ENCODE measurements around the gene KIAA1191. TPM values are rescaled to one million over a fixed set of nuclear protein-coding genes. Genes with fewer than 3 reads are reported as not detected.

The KIAA1191 gene
- total RNA-seq, 1 experiment from 2014 or later: 102 TPM

DNA sequence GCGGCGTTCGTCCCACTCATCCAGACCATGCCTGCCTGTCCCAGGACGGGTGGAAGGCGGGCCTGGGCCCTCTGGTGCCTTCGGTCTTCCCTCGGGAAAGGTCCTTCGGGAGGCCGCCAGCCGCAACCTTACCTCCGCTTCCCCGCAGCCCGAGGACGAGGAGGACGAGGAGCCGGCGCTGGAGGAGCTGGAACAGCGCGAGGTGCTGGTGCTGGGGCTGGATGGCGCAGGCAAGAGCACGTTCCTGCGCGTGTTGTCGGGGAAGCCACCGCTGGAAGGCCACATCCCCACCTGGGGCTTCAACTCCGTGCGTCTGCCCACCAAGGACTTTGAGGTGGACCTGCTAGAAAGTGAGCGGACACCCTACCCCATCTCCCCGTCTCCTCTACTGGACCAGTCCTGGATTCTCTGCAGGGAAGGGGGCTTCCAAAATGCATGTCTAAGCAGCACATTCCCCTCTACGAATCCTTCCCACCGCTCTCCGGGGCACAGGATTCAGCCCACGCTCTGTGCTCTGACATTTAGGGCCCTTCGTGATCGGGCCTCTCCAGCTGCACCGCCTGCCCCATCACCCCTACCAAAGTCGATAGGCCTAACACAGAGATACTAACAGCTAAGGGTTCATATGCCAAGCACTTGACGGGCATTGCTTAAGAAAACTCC is 4.8 kb upstream of the KIAA1191 start:
- DNase-seq (ENCODE audit: extremely low read depth, low read depth): no peak

DNA sequence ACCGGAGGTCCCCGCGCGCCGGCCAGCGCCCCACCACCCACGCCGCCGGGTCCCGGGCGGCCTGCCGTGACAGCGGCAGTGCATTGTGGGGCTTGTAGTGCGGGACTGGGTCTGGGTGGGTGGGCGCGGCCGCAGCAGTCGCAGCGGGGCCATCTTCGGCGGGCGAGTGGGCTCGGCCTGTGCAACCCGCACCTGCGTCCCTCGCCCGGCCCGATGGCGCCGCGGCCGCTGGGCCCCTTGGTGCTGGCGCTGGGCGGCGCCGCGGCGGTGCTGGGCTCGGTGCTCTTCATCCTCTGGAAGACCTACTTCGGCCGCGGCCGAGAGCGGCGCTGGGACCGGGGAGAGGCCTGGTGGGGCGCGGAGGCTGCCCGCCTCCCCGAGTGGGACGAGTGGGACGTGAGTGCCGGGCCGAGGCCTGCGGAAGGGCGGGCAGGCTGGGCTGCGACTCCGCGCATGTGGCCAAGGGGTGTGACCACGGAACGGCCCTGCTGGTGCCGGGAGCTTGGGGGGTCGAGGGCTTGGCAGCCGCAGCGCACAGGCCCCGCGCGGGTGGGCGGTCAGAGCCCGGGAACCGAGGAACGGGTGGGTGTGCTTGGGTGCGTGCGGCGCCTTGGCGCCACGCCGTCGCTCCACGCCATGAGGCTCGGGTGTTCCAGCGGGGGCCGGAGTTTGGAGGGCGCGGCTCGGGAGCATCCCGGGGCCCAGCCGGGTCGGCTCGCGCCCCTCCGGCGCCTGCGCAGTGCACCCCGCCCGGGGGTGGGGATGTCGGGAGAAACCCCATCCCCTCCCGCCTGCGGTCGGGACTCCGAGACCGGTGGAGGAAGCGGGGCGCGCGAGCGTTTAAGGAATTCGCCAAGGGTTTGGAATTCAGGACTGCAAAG is 4.0 kb upstream of the KIAA1191 start, which contains the start of gene ARL10:
TSS of gene ARL10 (plus strand) at position 137 of the 881 bp plus-strand sequence. CDS start at position 214, 77 bp downstream.
- no peak for DNase-seq (ENCODE audit: extremely low read depth, low read depth)

GRCh38 chr5:176364765-176365350 is 3.3 kb upstream of the KIAA1191 start:
- no peak for DNase-seq (ENCODE audit: extremely low read depth, low read depth)

DNA sequence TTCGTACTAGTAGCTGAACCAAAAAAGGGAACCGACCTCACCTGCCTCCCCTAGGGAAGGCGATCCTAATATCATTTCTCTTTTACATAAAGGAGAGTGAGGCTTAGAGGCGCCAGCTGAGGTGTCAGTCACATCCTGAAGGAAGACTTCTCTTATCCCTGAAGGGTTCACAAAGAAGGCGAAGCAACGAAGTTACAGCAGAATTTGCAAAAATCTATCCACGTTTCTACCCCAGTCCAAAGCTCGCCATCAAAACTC is 598 bp upstream of the KIAA1191 start:
- DNase-seq (ENCODE audit: extremely low read depth, low read depth): no peak

DNA sequence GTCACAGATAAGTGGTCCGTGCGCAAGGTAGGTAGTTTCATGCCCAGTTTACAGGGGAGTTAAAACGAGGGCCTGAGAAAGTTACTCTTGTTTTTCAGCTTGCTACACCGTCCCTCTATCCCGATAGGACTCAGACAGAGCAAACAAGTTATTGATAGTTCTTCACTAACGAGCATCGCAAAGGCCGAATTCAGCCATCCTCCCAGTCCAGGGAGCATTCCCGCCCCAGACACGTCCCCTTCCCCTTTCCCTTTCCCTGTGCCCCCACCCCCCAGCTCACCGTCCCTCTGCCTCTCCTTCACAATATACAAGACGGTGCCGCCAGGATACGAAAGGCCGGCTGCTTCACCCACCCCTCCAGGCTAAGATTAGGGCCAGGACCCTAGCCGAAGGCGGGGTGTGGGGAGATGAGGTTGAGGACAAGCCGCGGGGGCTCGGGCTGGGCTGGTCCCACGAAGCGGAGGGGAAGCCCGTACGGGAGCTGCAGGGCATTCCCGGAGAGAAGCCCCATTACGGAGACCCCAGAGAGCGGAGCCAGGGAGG is 599 bp downstream of the KIAA1191 start:
- DNase-seq (ENCODE audit: extremely low read depth, low read depth): no peak

- DNase-seq (ENCODE audit: extremely low read depth, low read depth): no peak
These were observed 1.9 kb downstream of the KIAA1191 start for GRCh38 chr5:176359658-176360057.

DNA sequence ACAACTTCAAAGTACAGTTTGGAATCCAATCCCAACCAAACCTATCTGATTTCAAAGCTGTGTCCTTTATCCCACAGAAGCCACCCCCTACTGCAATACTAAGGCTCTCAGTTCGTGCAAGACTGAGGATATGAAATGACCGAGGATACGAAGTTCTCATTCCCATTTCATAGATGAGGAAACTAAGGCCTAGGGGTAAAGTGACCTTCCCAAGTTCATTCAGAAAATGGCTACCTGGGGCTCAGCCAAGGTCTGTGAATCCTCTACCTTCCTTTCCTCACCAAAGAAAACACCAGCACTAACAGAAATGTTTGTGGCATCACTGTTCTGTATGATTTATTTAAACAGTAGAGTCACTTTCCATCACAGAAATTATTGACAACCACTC is 5.4 kb downstream of the KIAA1191 start:
- DNase-seq (ENCODE audit: extremely low read depth, low read depth): no peak

GRCh38 chr5:176355400-176356178 is 6.0 kb downstream of the KIAA1191 start:
- no peak for DNase-seq (ENCODE audit: extremely low read depth, low read depth)

- no peak for DNase-seq (ENCODE audit: extremely low read depth, low read depth)
These were observed 8.0 kb downstream of the KIAA1191 start for GRCh38 chr5:176353533-176353932.

GRCh38 chr5:176352116-176352878 is 9.3 kb downstream of the KIAA1191 start:
- DNase-seq (ENCODE audit: extremely low read depth, low read depth): no peak

DNA sequence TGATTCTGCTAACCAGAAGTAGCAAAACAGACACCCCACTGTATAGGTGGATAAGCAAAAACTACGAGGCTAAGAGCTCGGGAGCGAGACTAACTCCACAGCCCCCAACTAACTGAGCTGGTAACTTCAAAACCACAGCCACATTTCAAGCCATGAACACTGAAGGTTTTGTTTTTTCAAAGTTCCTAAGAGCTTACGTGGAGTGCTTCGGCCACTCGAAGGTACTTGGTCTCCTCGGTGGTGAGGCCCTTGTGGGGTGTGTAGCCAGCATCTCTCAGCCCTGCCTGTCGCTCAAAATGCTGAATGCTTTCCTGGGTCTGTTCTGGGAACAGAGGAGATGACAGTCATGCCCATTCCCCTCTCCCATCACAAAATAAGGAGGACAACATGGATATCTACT is 11.1 kb downstream of the KIAA1191 start:
- DNase-seq (ENCODE audit: extremely low read depth, low read depth): no peak

GRCh38 chr5:176342766-176343458 is 18.7 kb downstream of the KIAA1191 start:
- no peak for DNase-seq (ENCODE audit: extremely low read depth, low read depth)

GRCh38 chr5:176342158-176342483 is 19.4 kb downstream of the KIAA1191 start:
- no peak for DNase-seq (ENCODE audit: extremely low read depth, low read depth)

- no peak for DNase-seq (ENCODE audit: extremely low read depth, low read depth)
These were observed 20.0 kb downstream of the KIAA1191 start for GRCh38 chr5:176341325-176342157.

DNA sequence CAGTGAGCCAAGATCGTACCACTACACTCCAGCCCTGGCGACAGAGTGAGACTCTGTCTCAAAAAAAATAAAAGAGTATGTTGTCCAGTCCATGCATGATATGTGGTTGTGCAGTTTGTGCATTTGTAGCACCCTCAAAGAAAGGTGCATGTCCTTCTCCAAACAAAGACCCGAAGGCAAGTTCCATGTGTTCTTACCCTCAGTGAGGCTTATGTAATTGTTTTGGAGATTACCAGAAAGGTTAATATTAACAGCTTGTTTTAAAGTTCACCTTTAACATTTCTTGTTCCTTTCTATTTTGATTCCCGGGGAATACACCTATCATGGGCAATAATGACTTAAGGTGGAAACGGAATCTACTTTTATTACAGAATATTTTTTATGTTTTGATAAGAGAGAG is 22.3 kb downstream of the KIAA1191 start:
- no peak for DNase-seq (ENCODE audit: extremely low read depth, low read depth)

GRCh38 chr5:176337913-176338312 is 23.7 kb downstream of the KIAA1191 start:
- no peak for DNase-seq (ENCODE audit: extremely low read depth, low read depth)

DNA sequence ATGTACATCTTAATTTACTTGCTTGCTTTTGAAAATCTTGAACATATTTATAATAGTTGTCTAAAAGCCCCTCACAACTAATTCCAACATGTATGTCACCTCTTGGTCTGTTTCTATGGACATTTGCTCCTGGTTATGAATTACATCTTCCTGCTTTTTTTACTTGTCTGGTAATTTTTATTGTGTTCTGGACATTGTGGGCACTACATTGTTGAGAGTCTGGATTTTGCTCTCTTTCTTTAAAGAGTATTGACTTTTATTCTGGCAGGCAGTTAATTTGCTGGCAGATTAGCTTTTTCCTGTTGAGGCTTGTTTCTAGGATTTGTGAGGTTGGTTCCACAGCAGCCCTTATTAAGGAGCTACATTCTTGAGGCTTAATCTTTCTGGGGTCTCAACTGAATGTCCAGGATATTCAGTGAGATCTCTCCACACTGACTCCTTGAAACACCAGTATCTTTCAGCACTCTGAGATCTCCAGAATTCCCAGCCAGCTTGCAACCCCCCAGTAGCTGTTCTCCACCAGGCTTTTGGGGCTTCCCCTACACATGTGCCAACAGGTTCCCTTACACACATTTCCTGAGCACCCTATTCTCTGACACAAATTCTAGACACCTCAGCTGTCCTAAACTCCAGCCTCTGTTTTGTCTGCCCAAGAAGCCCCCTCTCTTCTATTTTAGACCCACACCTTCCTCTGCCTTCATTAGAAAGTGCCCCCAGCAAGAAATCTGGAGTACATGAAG is 27.4 kb downstream of the KIAA1191 start:
- DNase-seq (ENCODE audit: extremely low read depth, low read depth): no peak

- DNase-seq (ENCODE audit: extremely low read depth, low read depth): no peak
These were observed 41.0 kb downstream of the KIAA1191 start for GRCh38 chr5:176320577-176320976.

Data from NCI-H460 (cell line).